HCT116 (cell line): ENCODE data around the gene DEPDC1B.
"Not testable (repeated sequence)": the region's sequence is repeated elsewhere in the genome, so short reads cannot be mapped to it uniquely, and the experiment has no call there.

Experiments used
- CTCF ChIP-seq, 3 experiments: fragments of 200-600 bp in 1 of 3; sonication (generic) in 1 of 3; IDR thresholded peaks in 2 of 3; conservative IDR thresholded peaks in 1 of 3; 2 replicates each; pipeline ENCODE4 v1.5.1; 2012 to 2017; ENCODE audit warnings: low read depth in 2 of 3, low read length in 2 of 3, antibody characterized with exemption in 1 of 3, borderline replicate concordance in 1 of 3, control low read depth in 1 of 3, mild to moderate bottlenecking in 1 of 3, mixed read lengths in 1 of 3, mixed run types in 1 of 3, moderate library complexity in 1 of 3; ENCODE audit not compliant: insufficient read depth in 1 of 3
- EGR1 ChIP-seq: IDR thresholded peaks from 2 replicates; pipeline ENCODE4 v1.6.1; 2012; ENCODE audit warnings: low read depth
- JUND ChIP-seq: IDR thresholded peaks from 2 replicates; pipeline ENCODE4 v1.6.1; 2012
- POLR2AphosphoS5 ChIP-seq: IDR thresholded peaks from 2 replicates; pipeline ENCODE4 v1.6.1; 2011; ENCODE audit warnings: mild to moderate bottlenecking, low read depth, low read length, moderate library complexity
- TCF7L2 ChIP-seq: IDR thresholded peaks from 2 replicates; pipeline ENCODE4 v1.7.0; 2011; ENCODE audit warnings: borderline replicate concordance, inconsistent platforms; ENCODE audit not compliant: insufficient read depth, insufficient read length; ENCODE audit errors: extremely low read depth
- ZNF274 ChIP-seq: fragments of 200-500 bp; sonication (Bioruptor generic); IDR thresholded peaks from 2 replicates; pipeline ENCODE4 v1.6.1; 2014; ENCODE audit warnings: mild to moderate bottlenecking, low read depth, low read length, inconsistent platforms

- not testable (repeated sequence) for TF ChIP-seq CTCF (IDR thresholded peaks at IDR 0.05 in 2 of 3, conservative IDR thresholded peaks at IDR 0.05 in 1 of 3; ENCODE audit: borderline replicate concordance in 1 of 3, insufficient read depth in 1 of 3, low read depth in 2 of 3, low read length in 2 of 3); EGR1; JUND; ZNF274; TCF7L2; POLR2AphosphoS5
Measured at GRCh38 chr5:60553291-60553690, 146.7 kb downstream of the DEPDC1B start.
